Left renal pelvis (tissue), 4 donors: ENCODE measurements around the gene YRDC. TPM values are rescaled to one million over a fixed set of nuclear protein-coding genes. Genes with fewer than 3 reads are reported as not detected.

Source experiments
- DNase-seq, 4 donors: peaks; one replicate each; pipeline ENCODE4 v3.0.0-alpha.2; 2013; ENCODE audit warnings: low read depth in 4 of 4, low spot score in 3 of 4
- polyA plus RNA-seq, 4 donors: library from polyadenylated mRNA; unstranded; fragments of 120-200 nt; gene quantifications; one replicate each; pipeline ENCODE4 v1.2.1, GENCODE V29; 2013; ENCODE audit not compliant: insufficient read length in 4 of 4

Gene YRDC
- 10 to 100 TPM; 12.1 to 14.3 (median 12.6) TPM for polyA plus RNA-seq

- peak; percentile 76 to 89 (median 80) for DNase-seq
These were observed at the start of gene YRDC, which contains the start of gene C1orf122 for GRCh38 chr1:37807555-37808368. Gene YRDC, minus strand, starts transcription at chr1:37808208. Its CDS starts 28 bp downstream, at chr1:37808180. Gene C1orf122, plus strand, starts transcription at chr1:37807790. Its CDS starts 615 bp downstream, at chr1:37808405.

GRCh38 chr1:37854406-37854805 lies 46.4 kb upstream of the YRDC start:
- no peak for DNase-seq

- DNase-seq, result no peak
These were observed 45.1 kb upstream of the YRDC start for GRCh38 chr1:37853157-37853556.

GRCh38 chr1:37851782-37852210 lies 43.8 kb upstream of the YRDC start:
- no peak for DNase-seq

GRCh38 chr1:37851262-37851661 lies 43.3 kb upstream of the YRDC start:
- no peak for DNase-seq

- DNase-seq, result no peak
These were observed 42.4 kb upstream of the YRDC start for GRCh38 chr1:37850352-37850955.

- DNase-seq, result no peak
These were observed 41.5 kb upstream of the YRDC start for GRCh38 chr1:37849480-37849879.

GRCh38 chr1:37846647-37847339 lies 38.8 kb upstream of the YRDC start:
- no peak for DNase-seq

GRCh38 chr1:37845786-37846185 lies 37.8 kb upstream of the YRDC start:
- no peak for DNase-seq

- no peak for DNase-seq
These were observed 37.1 kb upstream of the YRDC start for GRCh38 chr1:37845049-37845646.

GRCh38 chr1:37844536-37844935 lies 36.5 kb upstream of the YRDC start:
- no peak for DNase-seq

- DNase-seq, result no peak
These were observed 33.6 kb upstream of the YRDC start for GRCh38 chr1:37841652-37842051.

- no peak for DNase-seq
These were observed 32.7 kb upstream of the YRDC start for GRCh38 chr1:37840711-37841110.

GRCh38 chr1:37839676-37840075 lies 31.7 kb upstream of the YRDC start:
- no peak for DNase-seq

GRCh38 chr1:37836788-37837187 lies 28.8 kb upstream of the YRDC start:
- DNase-seq, result no peak

- no peak for DNase-seq
These were observed 23.8 kb upstream of the YRDC start for GRCh38 chr1:37831809-37832208.

GRCh38 chr1:37831109-37831508 lies 23.1 kb upstream of the YRDC start:
- no peak for DNase-seq

- no peak for DNase-seq
These were observed 20.5 kb upstream of the YRDC start for GRCh38 chr1:37828410-37829074.

GRCh38 chr1:37825506-37825905 lies 17.5 kb upstream of the YRDC start:
- no peak for DNase-seq

- DNase-seq, result no peak
These were observed 16.0 kb upstream of the YRDC start for GRCh38 chr1:37824001-37824400.
